Endothelial cell of umbilical vein (primary cell): ENCODE measurements around the gene LDB3. TPM values are rescaled to one million over a fixed set of nuclear protein-coding genes. Genes with fewer than 3 reads are reported as not detected.

ENCODE experiments used
- BruUV-seq: library from RNA; stranded (reverse); fragments of 400-500 nt; replicated peaks from 2 replicates; lab custom pipeline; 2021; lab: Mats Ljungman, UMichigan
- CTCF ChIA-PET: fragments of 300-600, 350-600 bp; sonication (Branson Sonifier 250); formaldehyde crosslinking; loops from one replicate; lab custom pipeline; 2021; ENCODE audit warnings: antibody characterized with exemption, inconsistent platforms; lab: Charles Lee
- POLR2A ChIA-PET: fragments of 300-600, 350-600 bp; sonication (Branson Sonifier 250); formaldehyde crosslinking; loops from one replicate; lab custom pipeline; 2021; ENCODE audit warnings: antibody characterized with exemption, inconsistent platforms; lab: Charles Lee
- DNase-seq: peaks from one replicate; pipeline ENCODE4 v3.0.0-alpha.2; 2011; ENCODE audit warnings: low read depth, low spot score
- FAIRE-seq: peaks from 2 replicates; lab custom pipeline; 2011; peaks lifted over from hg19 to GRCh38; lab: Jason Lieb, UNC
- H2AFZ ChIP-seq: 2 replicates; pipeline ENCODE4 v1.6.0; 2012; ENCODE audit warnings: low read depth, low read length, control low read depth, inconsistent platforms
- H3K27ac ChIP-seq: 2 replicates; pipeline ENCODE4 v1.5.1; 2011; ENCODE audit warnings: low read depth, mild to moderate bottlenecking, control low read depth, low read length, moderate library complexity; ENCODE audit not compliant: insufficient read depth
- H3K27me3 ChIP-seq, 2 experiments: 2 replicates each; pipeline versions ENCODE4 v1.6.0 to v1.6.1; 2011; ENCODE audit warnings: low read length in 2 of 2, mixed read lengths in 1 of 2; ENCODE audit not compliant: control insufficient read depth in 2 of 2, insufficient read depth in 2 of 2
- H3K36me3 ChIP-seq, 2 experiments: 2 replicates in 1 of 2; 3 replicates in 1 of 2; pipeline ENCODE4 v1.5.1; 2011; ENCODE audit warnings: low read length in 2 of 2, mild to moderate bottlenecking in 1 of 2, moderate library complexity in 1 of 2; ENCODE audit not compliant: control insufficient read depth in 2 of 2, insufficient read depth in 2 of 2; ENCODE audit errors: extremely low read depth in 1 of 2
- H3K4me1 ChIP-seq: 3 replicates; pipeline ENCODE4 v1.5.1; 2011; ENCODE audit warnings: mild to moderate bottlenecking, low read length; ENCODE audit not compliant: control insufficient read depth, insufficient read depth; ENCODE audit errors: extremely low read depth
- H3K4me2 ChIP-seq: 2 replicates; pipeline ENCODE4 v1.6.1; 2011; ENCODE audit warnings: low read length, control low read depth, mixed read lengths; ENCODE audit not compliant: insufficient read depth
- H3K4me3 ChIP-seq, 3 experiments: fragments of 200-600 bp in 1 of 3; sonication (generic), shearing (Covaris generic) in 1 of 3; replicated peaks in 1 of 3; 2 replicates each; pipeline ENCODE4 v1.5.1; 2011 to 2016; ENCODE audit warnings: control low read depth in 3 of 3, low read length in 3 of 3, mild to moderate bottlenecking in 2 of 3, inconsistent platforms in 1 of 3, low read depth in 1 of 3, moderate library complexity in 1 of 3; ENCODE audit not compliant: insufficient read depth in 1 of 3
- H3K79me2 ChIP-seq: 2 replicates; pipeline ENCODE4 v1.6.0; 2012; ENCODE audit warnings: low read length, inconsistent platforms; ENCODE audit not compliant: control insufficient read depth, insufficient read depth
- H3K9ac ChIP-seq: replicated peaks from 2 replicates; pipeline ENCODE3; 2011; ENCODE audit warnings: low read length, control low read depth; ENCODE audit not compliant: insufficient read depth; ENCODE audit errors: extremely low read depth
- H3K9me1 ChIP-seq: replicated peaks from 3 replicates; pipeline ENCODE4 v1.6.0; 2011; ENCODE audit warnings: mild to moderate bottlenecking, low read length; ENCODE audit not compliant: control insufficient read depth, insufficient read depth; ENCODE audit errors: extremely low read depth
- H3K9me3 ChIP-seq: replicated peaks from 2 replicates; pipeline ENCODE4 v1.5.1; 2012; ENCODE audit warnings: low read length, inconsistent platforms; ENCODE audit not compliant: control insufficient read depth, insufficient read depth
- H4K20me1 ChIP-seq: replicated peaks from 2 replicates; pipeline ENCODE3; 2011; ENCODE audit warnings: mild to moderate bottlenecking, low read length; ENCODE audit not compliant: control insufficient read depth, insufficient read depth; ENCODE audit errors: extremely low read depth
- CTCF ChIP-seq, 2 donors: IDR thresholded peaks; 1 replicate in 1 of 2; 2 replicates in 1 of 2; pipeline ENCODE4 v1.5.1; 2011; ENCODE audit warnings: low read length in 2 of 2, mild to moderate bottlenecking in 2 of 2, moderate library complexity in 2 of 2, control low read depth in 1 of 2, inconsistent platforms in 1 of 2, low read depth in 1 of 2; ENCODE audit not compliant: insufficient read depth in 1 of 2; ENCODE audit errors: extremely low read depth in 1 of 2
- GATA2 ChIP-seq: IDR thresholded peaks from 2 replicates; pipeline ENCODE4 v1.7.0; 2011; ENCODE audit warnings: low read depth, mild to moderate bottlenecking, moderate library complexity, mixed read lengths, low read length; ENCODE audit not compliant: insufficient read length, insufficient read depth
- MAX ChIP-seq: IDR thresholded peaks from 2 replicates; pipeline ENCODE4 v1.6.1; 2011; ENCODE audit not compliant: insufficient read depth, insufficient read length
- POLR2A ChIP-seq: IDR thresholded peaks from 2 replicates; pipeline ENCODE4 v1.6.1; 2012; ENCODE audit warnings: low read depth, mild to moderate bottlenecking, control low read depth, low read length
- dilution Hi-C: fragments of 300-500 bp; cut with MboI; formaldehyde crosslinking; loops from one replicate; pipeline ENCODE4 v1.15.0; 2019; ENCODE audit warnings: low sequenced_read_pairs; ENCODE audit not compliant: extremely low pct_ligation_motif_present
- intact Hi-C: fragments of 100-400 bp; cut with micrococcal nuclease; formaldehyde crosslinking; loops from one replicate; pipeline ENCODE4 v1.10.0; 2022
- polyA plus RNA-seq, 4 experiments: library from polyadenylated mRNA; depleted of rRNA in 3 of 4; stranded (reverse) in 3 of 4; unstranded in 1 of 4; fragments of >200 nt; gene quantifications; 2 replicates each; pipeline versions ENCODE4 v1.2.1 to v1.2.3, GENCODE V29; 2011 to 2012; ENCODE audit warnings: missing spikeins in 1 of 4
- total RNA-seq: library from RNA; stranded (reverse); gene quantifications from 2 replicates; pipeline ENCODE4 v1.2.3, GENCODE V29; 2021

Gene LDB3
- total and polyA plus RNA-seq, 2 donors (not counting 3 experiments of a cell fraction or from before 2014, with no cell fraction given) = not detected

DNA sequence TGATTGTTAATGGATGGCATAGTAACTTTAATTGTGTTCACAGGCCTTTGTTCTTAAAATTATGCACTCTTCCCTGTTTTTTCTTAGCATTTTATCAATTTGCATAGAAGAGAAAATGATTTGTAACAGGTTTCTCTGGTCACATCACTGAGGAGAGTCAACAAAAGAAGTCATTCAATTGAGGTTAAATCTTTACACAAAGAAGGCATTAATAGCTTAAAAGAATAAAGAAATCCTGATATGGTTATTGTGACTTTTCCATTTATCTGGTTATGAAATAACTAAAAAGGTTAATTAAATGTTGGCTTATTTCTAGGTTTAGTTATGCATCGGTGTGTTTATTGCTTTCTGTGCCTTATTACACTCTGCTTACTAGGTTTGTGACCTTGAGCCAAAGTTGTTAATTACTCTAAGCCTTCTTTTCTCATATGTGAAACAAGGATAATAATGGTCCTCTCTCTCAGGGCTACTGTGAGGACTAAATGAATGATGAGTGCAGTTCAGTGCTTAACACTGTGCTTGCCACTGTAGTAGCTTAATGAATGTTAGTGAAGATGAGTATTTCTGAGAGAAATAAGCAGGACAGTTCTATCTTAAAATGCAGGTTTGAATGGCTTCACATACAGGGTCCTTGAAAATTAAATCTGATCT, 100.2 kb downstream of the LDB3 start:
- no peak overlapping the region for H3K4me2 ChIP-seq
- H3K9me1 ChIP-seq = no peaks in the 10 kb centered on the region
- no peaks in the 10 kb centered on the region for H3K79me2 ChIP-seq
- H2AFZ ChIP-seq = no peak overlapping the region
- POLR2A ChIA-PET = no interaction called here
- no TSS peak for BruUV-seq
- FAIRE-seq (no peak), DNase-seq (no peak)
- H4K20me1 ChIP-seq = no peaks in the 10 kb centered on the region
- H3K4me3 ChIP-seq = no peak overlapping the region
- H3K9ac ChIP-seq = no peak overlapping the region
- no peaks in the 10 kb centered on the region for H3K9me3 ChIP-seq
- intact Hi-C loops (no loop called here), dilution Hi-C loops (no loop called here)
- CTCF ChIA-PET = interaction anchor here (1.1 kb wide), 2 partner anchors 15 to 37 kb away, joined by 3 read pairs; no protein-coding TSS in a partner anchor
- no peaks in the 10 kb centered on the region for H3K4me1 ChIP-seq
- no peaks in the 10 kb centered on the region for H3K36me3 ChIP-seq
- H3K27ac ChIP-seq = no peak overlapping the region
- TF ChIP-seq POLR2A = no peak
- no peak for TF ChIP-seq GATA2
- peaks cover 49 to 69% of the 10 kb centered on the region in 2 experiments for H3K27me3 ChIP-seq

- ChIA-PET POLR2A (no interaction called here), CTCF (interaction anchor here (1.3 kb wide), 2 partner anchors 23 to 85 kb away, joined by 3 to 4 read pairs; no protein-coding TSS in a partner anchor)
- no peak overlapping the region for H3K4me2 ChIP-seq
- TF ChIP-seq CTCF (IDR thresholded peaks at IDR 0.05; ENCODE audit: extremely low read depth in 1 of 2, insufficient read depth in 1 of 2, low read depth in 1 of 2, low read length in 2 of 2) (no peak), MAX (no peak)
- no peaks in the 10 kb centered on the region for H3K9me1 ChIP-seq
- H3K9me3 ChIP-seq = no peaks in the 10 kb centered on the region
- no peak for FAIRE-seq
- H4K20me1 ChIP-seq = no peaks in the 10 kb centered on the region
- H3K79me2 ChIP-seq = no peaks in the 10 kb centered on the region
- DNase-seq = no peak
- BruUV-seq = no TSS peak
- H3K27me3 ChIP-seq = peaks cover 48 to 72% of the 10 kb centered on the region in 2 experiments
- intact Hi-C loops = no loop called here
- no peak overlapping the region for H3K4me3 ChIP-seq
- H3K9ac ChIP-seq = no peak overlapping the region
- H3K36me3 ChIP-seq = no peaks in the 10 kb centered on the region
- H2AFZ ChIP-seq = no peak overlapping the region
- dilution Hi-C loops = no loop called here
- no peaks in the 10 kb centered on the region for H3K4me1 ChIP-seq
- no peak overlapping the region for H3K27ac ChIP-seq
Observed at GRCh38 chr10:86769991-86770390, 101.7 kb downstream of the LDB3 start.
